H9 (cell line): ENCODE measurements around the gene DNAI1. TPM values are rescaled to one million over a fixed set of nuclear protein-coding genes. Genes with fewer than 3 reads are reported as not detected.

ENCODE experiments used
- DNase-seq: peaks from one replicate; pipeline ENCODE4 v3.0.0-alpha.2; 2017
- H2AFZ ChIP-seq: one replicate; pipeline ENCODE4 v1.6.1; 2013; ENCODE audit warnings: mild to moderate bottlenecking, low read length, control low read depth, moderate library complexity
- H2AK5ac ChIP-seq: 2 replicates; pipeline ENCODE4 v1.6.1; 2013; ENCODE audit warnings: low read length, control low read depth, mixed read lengths; ENCODE audit not compliant: insufficient read length
- H2BK120ac ChIP-seq: one replicate; pipeline ENCODE4 v1.6.1; 2013; ENCODE audit warnings: low read depth, mild to moderate bottlenecking, low read length, control low read depth, inconsistent platforms; ENCODE audit not compliant: poor library complexity, severe bottlenecking
- H2BK12ac ChIP-seq: 2 replicates; pipeline ENCODE4 v1.6.1; 2013; ENCODE audit warnings: low read length, control low read depth, mixed read lengths, low read depth; ENCODE audit not compliant: insufficient read length
- H2BK15ac ChIP-seq: 2 replicates; pipeline ENCODE4 v1.6.1; 2013; ENCODE audit warnings: low read depth, low read length, control low read depth
- H2BK20ac ChIP-seq: one replicate; pipeline ENCODE4 v1.6.1; 2013; ENCODE audit warnings: low read depth, mild to moderate bottlenecking, low read length, control low read depth, inconsistent platforms; ENCODE audit not compliant: poor library complexity, severe bottlenecking
- H2BK5ac ChIP-seq: 2 replicates; pipeline ENCODE4 v1.6.1; 2013; ENCODE audit warnings: low read length, control low read depth, mixed read lengths; ENCODE audit not compliant: insufficient read length
- H3K14ac ChIP-seq: 2 replicates; pipeline ENCODE4 v1.6.1; 2013; ENCODE audit warnings: low read length, control low read depth; ENCODE audit not compliant: insufficient read depth
- H3K18ac ChIP-seq: 2 replicates; pipeline ENCODE4 v1.6.1; 2013; ENCODE audit warnings: low read depth, mild to moderate bottlenecking, mixed read lengths, low read length, control low read depth; ENCODE audit not compliant: insufficient read length
- H3K23ac ChIP-seq: 2 replicates; pipeline ENCODE4 v1.6.1; 2013; ENCODE audit warnings: low read length, control low read depth, mixed read lengths, low read depth; ENCODE audit not compliant: insufficient read length
- H3K23me2 ChIP-seq: 2 replicates; pipeline ENCODE4 v1.6.1; 2013; ENCODE audit warnings: low read depth, mild to moderate bottlenecking, mixed read lengths, low read length, control low read depth; ENCODE audit not compliant: insufficient read length, poor library complexity, severe bottlenecking
- H3K27ac ChIP-seq: 2 replicates; pipeline ENCODE4 v1.5.1; 2013; ENCODE audit warnings: low read length, control low read depth, mixed read lengths, low read depth; ENCODE audit not compliant: insufficient read length
- H3K27me3 ChIP-seq: 2 replicates; pipeline ENCODE4 v1.6.1; 2013; ENCODE audit warnings: low read length, control low read depth, inconsistent platforms; ENCODE audit not compliant: insufficient read depth
- H3K4ac ChIP-seq: 2 replicates; pipeline ENCODE4 v1.6.1; 2013; ENCODE audit warnings: low read depth, mild to moderate bottlenecking, control low read depth, inconsistent platforms, low read length, moderate library complexity
- H3K4me1 ChIP-seq: 2 replicates; pipeline ENCODE4 v1.6.1; 2013; ENCODE audit warnings: low read length, control low read depth, inconsistent platforms; ENCODE audit not compliant: insufficient read depth
- H3K4me2 ChIP-seq: 2 replicates; pipeline ENCODE4 v1.6.1; 2013; ENCODE audit warnings: low read length, control low read depth, mixed read lengths; ENCODE audit not compliant: insufficient read length, insufficient read depth
- H3K56ac ChIP-seq: 2 replicates; pipeline ENCODE4 v1.6.1; 2013; ENCODE audit warnings: low read depth, mild to moderate bottlenecking, mixed read lengths, low read length, control low read depth; ENCODE audit not compliant: insufficient read length
- H3K79me1 ChIP-seq: 2 replicates; pipeline ENCODE4 v1.6.1; 2013; ENCODE audit warnings: low read depth, mild to moderate bottlenecking, moderate library complexity, low read length, control low read depth, inconsistent platforms; ENCODE audit not compliant: insufficient read depth, poor library complexity, severe bottlenecking
- H3K79me2 ChIP-seq: 2 replicates; pipeline ENCODE4 v1.6.1; 2013; ENCODE audit warnings: low read length, control low read depth, inconsistent platforms; ENCODE audit not compliant: insufficient read depth
- H3K9ac ChIP-seq: 2 replicates; pipeline ENCODE4 v1.6.1; 2013; ENCODE audit warnings: low read length, control low read depth, mixed read lengths; ENCODE audit not compliant: insufficient read length; ENCODE audit errors: extremely low read depth
- H3K9me3 ChIP-seq: one replicate; pipeline ENCODE4 v1.6.1; 2013; ENCODE audit warnings: low read depth, low read length, inconsistent platforms; ENCODE audit not compliant: control insufficient read depth
- H3T11ph ChIP-seq: one replicate; pipeline ENCODE4 v1.6.1; 2013; ENCODE audit warnings: mild to moderate bottlenecking, low read length, control low read depth, inconsistent platforms
- H4K20me1 ChIP-seq: one replicate; pipeline ENCODE4 v1.6.1; 2013; ENCODE audit not compliant: control insufficient read depth, insufficient read length, insufficient read depth
- H4K5ac ChIP-seq: 2 replicates; pipeline ENCODE4 v1.6.1; 2013; ENCODE audit warnings: low read depth, mild to moderate bottlenecking, mixed read lengths, low read length, control low read depth; ENCODE audit not compliant: insufficient read length
- H4K8ac ChIP-seq: replicated peaks from 2 replicates; pipeline ENCODE4 v1.6.1; 2013; ENCODE audit warnings: low read length, control low read depth, mixed read lengths, low read depth; ENCODE audit not compliant: insufficient read length
- H4K91ac ChIP-seq: 2 replicates; pipeline ENCODE4 v1.6.1; 2013; ENCODE audit warnings: low read depth, mild to moderate bottlenecking, moderate library complexity, mixed read lengths, low read length, control low read depth; ENCODE audit not compliant: insufficient read length
- H3K27ac Mint-ChIP-seq, 3 experiments: 2 replicates in 2 of 3; 3 replicates in 1 of 3; pipeline ENCODE4 v1.8.0; 2020 to 2021; ENCODE audit warnings: mixed read lengths in 3 of 3, mild to moderate bottlenecking in 1 of 3, moderate library complexity in 1 of 3
- H3K27me3 Mint-ChIP-seq: 2 replicates; pipeline ENCODE4 v1.8.0; 2021; ENCODE audit warnings: low read depth, mild to moderate bottlenecking, moderate library complexity, mixed read lengths
- H3K36me3 Mint-ChIP-seq, 3 experiments: 2 replicates in 2 of 3; 3 replicates in 1 of 3; pipeline ENCODE4 v1.8.0; 2020 to 2021; ENCODE audit warnings: low read depth in 3 of 3, mixed read lengths in 3 of 3; ENCODE audit not compliant: insufficient read depth in 1 of 3
- H3K4me1 Mint-ChIP-seq, 2 experiments: 2 replicates each; pipeline ENCODE4 v1.8.0; 2020; ENCODE audit warnings: mixed read lengths in 2 of 2
- H3K4me3 Mint-ChIP-seq, 2 experiments: 2 replicates in 1 of 2; 3 replicates in 1 of 2; pipeline ENCODE4 v1.8.0; 2020 to 2021; ENCODE audit warnings: mild to moderate bottlenecking in 2 of 2, mixed read lengths in 2 of 2, moderate library complexity in 1 of 2
- H3K9me3 Mint-ChIP-seq, 2 experiments: 2 replicates in 1 of 2; 3 replicates in 1 of 2; pipeline ENCODE4 v1.8.0; 2020; ENCODE audit warnings: mild to moderate bottlenecking in 2 of 2, mixed read lengths in 2 of 2, moderate library complexity in 1 of 2
- WGBS: extraction: QIAGEN DNeasy Blood & Tissue Kit; methylation state at CpG from one replicate; pipeline ENCODE4 v1.1.7; 2013; ENCODE audit warnings: missing lambda C conversion rate, low lambda C conversion rate, mixed read lengths; ENCODE audit not compliant: insufficient read length; ENCODE audit errors: extremely low coverage; 5-methylcytosine and 5-hydroxymethylcytosine counted together
- total RNA-seq: library from RNA; stranded (reverse); gene quantifications from 2 replicates; pipeline ENCODE4 v1.2.1, GENCODE V29; 2021
- TF ChIP-seq, protein P1 (sequence below): fragments of 200-600 bp; sonication (generic); conservative IDR thresholded peaks from 3 replicates; pipeline ENCODE4 v1.8.0; 2021; ENCODE audit warnings: antibody characterized with exemption, mild to moderate bottlenecking

DNAI1 gene
- total RNA-seq, 1 experiment from 2014 or later, result 0.22 TPM

GRCh38 chr9:34568133-34568532 lies 109.5 kb downstream of the DNAI1 start:
- Histone ChIP-seq H3K23ac (no peak overlapping the region), H3K27ac (no peak overlapping the region), H3K27me3 (no peaks in the 10 kb centered on the region), H2AFZ (no peak overlapping the region), H4K20me1 (peaks cover 4% of the 10 kb centered on the region), H4K8ac (no peak overlapping the region), H2BK20ac (no peak overlapping the region), H3K56ac (no peak overlapping the region), H3K14ac (no peak overlapping the region), H3K9me3 (no peaks in the 10 kb centered on the region), H2BK12ac (no peak overlapping the region), H3K18ac (no peak overlapping the region), H3K79me1 (no peaks in the 10 kb centered on the region), H3K4ac (no peak overlapping the region), H3K9ac (no peak overlapping the region), H2BK5ac (no peak overlapping the region), H2AK5ac (no peak overlapping the region), H3K4me2 (no peak overlapping the region), H2BK120ac (no peak overlapping the region), H4K5ac (no peak overlapping the region), H2BK15ac (no peak overlapping the region), H3T11ph (no peak overlapping the region), H3K23me2 (no peaks in the 10 kb centered on the region), H4K91ac (no peak overlapping the region), H3K79me2 (no peaks in the 10 kb centered on the region), H3K4me1 (no peaks in the 10 kb centered on the region; the same call in 1 of the 2 replicates)
- H3K4me3 Mint-ChIP-seq, result no peak overlapping the region
- peaks cover 39% of the 10 kb centered on the region for H3K27me3 Mint-ChIP-seq
- H3K27ac Mint-ChIP-seq, result no peak overlapping the region
- no CpG with 5 or more reads among the region's 7 CpGs for WGBS
- peaks cover 17 to 37% of the 10 kb centered on the region in 2 experiments for H3K4me1 Mint-ChIP-seq
- H3K9me3 Mint-ChIP-seq, result no peaks in the 10 kb centered on the region
- TF ChIP-seq, protein P1, sequence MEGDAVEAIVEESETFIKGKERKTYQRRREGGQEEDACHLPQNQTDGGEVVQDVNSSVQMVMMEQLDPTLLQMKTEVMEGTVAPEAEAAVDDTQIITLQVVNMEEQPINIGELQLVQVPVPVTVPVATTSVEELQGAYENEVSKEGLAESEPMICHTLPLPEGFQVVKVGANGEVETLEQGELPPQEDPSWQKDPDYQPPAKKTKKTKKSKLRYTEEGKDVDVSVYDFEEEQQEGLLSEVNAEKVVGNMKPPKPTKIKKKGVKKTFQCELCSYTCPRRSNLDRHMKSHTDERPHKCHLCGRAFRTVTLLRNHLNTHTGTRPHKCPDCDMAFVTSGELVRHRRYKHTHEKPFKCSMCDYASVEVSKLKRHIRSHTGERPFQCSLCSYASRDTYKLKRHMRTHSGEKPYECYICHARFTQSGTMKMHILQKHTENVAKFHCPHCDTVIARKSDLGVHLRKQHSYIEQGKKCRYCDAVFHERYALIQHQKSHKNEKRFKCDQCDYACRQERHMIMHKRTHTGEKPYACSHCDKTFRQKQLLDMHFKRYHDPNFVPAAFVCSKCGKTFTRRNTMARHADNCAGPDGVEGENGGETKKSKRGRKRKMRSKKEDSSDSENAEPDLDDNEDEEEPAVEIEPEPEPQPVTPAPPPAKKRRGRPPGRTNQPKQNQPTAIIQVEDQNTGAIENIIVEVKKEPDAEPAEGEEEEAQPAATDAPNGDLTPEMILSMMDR, result no peak
- DNase-seq, result no peak
- H3K36me3 Mint-ChIP-seq, result no peaks in the 10 kb centered on the region
